Tibial nerve (tissue), 4 donors: ENCODE measurements around the gene C11orf65. TPM values are rescaled to one million over a fixed set of nuclear protein-coding genes. Genes with fewer than 3 reads are reported as not detected.
A peak's percentile ranks its signal among the peaks of the same experiment; 100 is the strongest.
"Not testable (repeated sequence)": the region's sequence is repeated elsewhere in the genome, so short reads cannot be mapped to it uniquely, and the experiment has no call there.

Experiments used
- DNase-seq, 2 donors: peaks; one replicate each; pipeline ENCODE4 v3.0.0-alpha.2; 2019; ENCODE audit warnings: low spot score in 2 of 2
- H3K27ac ChIP-seq, 4 donors: fragments of 200-600 bp; sonication (generic) in 3 of 4; one replicate each; pipeline ENCODE4 v1.5.1; 2017 to 2019; ENCODE audit warnings: mild to moderate bottlenecking in 1 of 4
- H3K27me3 ChIP-seq, 2 donors: fragments of 200-600 bp; sonication (generic) in 1 of 2; one replicate each; pipeline versions ENCODE4 v1.5.1 to v1.6.0; 2017 to 2019
- H3K36me3 ChIP-seq, 3 donors: fragments of 200-600 bp; sonication (generic); one replicate each; pipeline ENCODE4 v1.5.1; 2018 to 2019
- H3K4me1 ChIP-seq, 4 donors: fragments of 200-600 bp; sonication (generic) in 3 of 4; one replicate each; pipeline ENCODE4 v1.5.1; 2017 to 2019
- H3K4me3 ChIP-seq, 4 donors: fragments of 200-600 bp; sonication (generic) in 3 of 4; one replicate each; pipeline ENCODE4 v1.5.1; 2017 to 2019; ENCODE audit warnings: mild to moderate bottlenecking in 1 of 4, moderate library complexity in 1 of 4
- H3K9me3 ChIP-seq, 4 donors: fragments of 200-600 bp; sonication (generic) in 3 of 4; one replicate each; pipeline ENCODE4 v1.5.1; 2017 to 2019
- EP300 ChIP-seq, 2 donors: sonication (generic); formaldehyde crosslinking; IDR thresholded peaks; one replicate each; pipeline ENCODE4 v1.6.1; 2017; ENCODE audit warnings: antibody characterized with exemption in 2 of 2, mild to moderate bottlenecking in 1 of 2
- POLR2A ChIP-seq, 2 donors: fragments of 450-650 bp; IDR thresholded peaks; one replicate each; pipeline ENCODE4 v1.6.1; 2017; ENCODE audit warnings: antibody characterized with exemption in 2 of 2, mild to moderate bottlenecking in 2 of 2, moderate library complexity in 2 of 2
- whole genome bisulfite sequencing, 2 donors: methylation state at CpG; one replicate each; pipeline ENCODE4 v1.1.5; 2018; 5-methylcytosine and 5-hydroxymethylcytosine counted together
- total RNA-seq, 4 donors: library from RNA; depleted of rRNA; stranded (reverse); fragments of >200 nt; gene quantifications; one replicate each; pipeline ENCODE4 v1.1.0, GENCODE V29; 2016
- TF ChIP-seq, protein P1 (sequence below), 5 experiments: fragments of 200-600 bp in 3 of 5; fragments of 450-650 bp in 2 of 5; sonication (generic) in 3 of 5; IDR thresholded peaks; one replicate each; pipeline ENCODE4 v1.5.1; 2016 to 2019; ENCODE audit warnings: antibody characterized with exemption in 5 of 5, mild to moderate bottlenecking in 3 of 5, moderate library complexity in 2 of 5

Gene C11orf65
- total RNA-seq, 4 donors from 2014 or later, result 0.59 to 3.7 (median 0.84) TPM; not detected in 1

GRCh38 chr11:108435066-108435465 lies 32.3 kb downstream of the C11orf65 start:
- no peak for TF ChIP-seq POLR2A (IDR thresholded peaks at IDR 0.05)
- TF ChIP-seq, protein P1, sequence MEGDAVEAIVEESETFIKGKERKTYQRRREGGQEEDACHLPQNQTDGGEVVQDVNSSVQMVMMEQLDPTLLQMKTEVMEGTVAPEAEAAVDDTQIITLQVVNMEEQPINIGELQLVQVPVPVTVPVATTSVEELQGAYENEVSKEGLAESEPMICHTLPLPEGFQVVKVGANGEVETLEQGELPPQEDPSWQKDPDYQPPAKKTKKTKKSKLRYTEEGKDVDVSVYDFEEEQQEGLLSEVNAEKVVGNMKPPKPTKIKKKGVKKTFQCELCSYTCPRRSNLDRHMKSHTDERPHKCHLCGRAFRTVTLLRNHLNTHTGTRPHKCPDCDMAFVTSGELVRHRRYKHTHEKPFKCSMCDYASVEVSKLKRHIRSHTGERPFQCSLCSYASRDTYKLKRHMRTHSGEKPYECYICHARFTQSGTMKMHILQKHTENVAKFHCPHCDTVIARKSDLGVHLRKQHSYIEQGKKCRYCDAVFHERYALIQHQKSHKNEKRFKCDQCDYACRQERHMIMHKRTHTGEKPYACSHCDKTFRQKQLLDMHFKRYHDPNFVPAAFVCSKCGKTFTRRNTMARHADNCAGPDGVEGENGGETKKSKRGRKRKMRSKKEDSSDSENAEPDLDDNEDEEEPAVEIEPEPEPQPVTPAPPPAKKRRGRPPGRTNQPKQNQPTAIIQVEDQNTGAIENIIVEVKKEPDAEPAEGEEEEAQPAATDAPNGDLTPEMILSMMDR (IDR thresholded peaks at IDR 0.05), result no peak
- TF ChIP-seq EP300 (IDR thresholded peaks at IDR 0.05), result no peak
- WGBS, 2 donors, result 81 to 83% methylated on average over 1 of the region's 1 CpG

DNA sequence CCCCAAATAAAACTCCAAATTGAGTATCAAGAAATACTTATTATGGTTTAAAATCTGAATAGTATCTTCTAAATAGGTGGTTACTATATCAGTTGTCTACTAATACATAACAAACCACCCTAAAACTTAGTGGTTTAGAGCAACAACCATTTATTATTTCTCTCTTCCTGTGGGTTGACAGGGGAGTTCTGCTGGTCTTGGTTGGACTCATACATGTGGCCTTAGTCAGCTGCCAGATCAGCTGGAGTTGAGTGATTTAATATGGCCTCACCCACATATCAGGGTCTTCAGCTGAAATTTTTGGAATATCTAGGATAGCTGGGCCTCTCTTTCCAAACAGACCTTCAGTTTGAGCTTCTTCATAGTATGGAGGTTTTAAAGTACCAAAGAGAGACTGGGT lies 34.5 kb downstream of the C11orf65 start:
- H3K4me3 ChIP-seq, result no peak overlapping the region
- peaks cover 0 to 21% (median 4%) of the 10 kb centered on the region in 4 donors for H3K9me3 ChIP-seq
- H3K27me3 ChIP-seq, result no peaks in the 10 kb centered on the region
- H3K4me1 ChIP-seq, result no peaks in the 10 kb centered on the region
- no peak overlapping the region for H3K27ac ChIP-seq
- no peak for DNase-seq
- no peak for TF ChIP-seq POLR2A (IDR thresholded peaks at IDR 0.05)
- TF ChIP-seq, protein P1 (IDR thresholded peaks at IDR 0.05), result no peak
- no peak for TF ChIP-seq EP300 (IDR thresholded peaks at IDR 0.05)
- peaks cover 0 to 4% (median 0%) of the 10 kb centered on the region in 3 donors for H3K36me3 ChIP-seq

More at GRCh38 chr11:108435066-108435465, 32.3 kb downstream of the C11orf65 start:
- Histone ChIP-seq H3K4me3 (no peak overlapping the region), H3K36me3 (no peaks in the 10 kb centered on the region), H3K27ac (no peak overlapping the region), H3K27me3 (no peaks in the 10 kb centered on the region), H3K4me1 (no peaks in the 10 kb centered on the region), H3K9me3 (peaks cover 0 to 30% (median 6%) of the 10 kb centered on the region in 4 donors)
- no peak for DNase-seq

GRCh38 chr11:108431997-108432396 lies 35.3 kb downstream of the C11orf65 start:
- peaks cover 0 to 17% (median 4%) of the 10 kb centered on the region in 4 donors for H3K9me3 ChIP-seq
- no peaks in the 10 kb centered on the region for H3K27me3 ChIP-seq
- no peaks in the 10 kb centered on the region for H3K4me1 ChIP-seq
- no peak overlapping the region for H3K27ac ChIP-seq
- no peak for DNase-seq
- 72 to 78% methylated on average over 1 of the region's 1 CpG for WGBS, 2 donors
- TF ChIP-seq POLR2A (IDR thresholded peaks at IDR 0.05), result no peak
- TF ChIP-seq EP300 (IDR thresholded peaks at IDR 0.05), result no peak
- TF ChIP-seq, protein P1 (IDR thresholded peaks at IDR 0.05), result no peak
- H3K4me3 ChIP-seq, result no peak overlapping the region
- peaks cover 0 to 4% (median 0%) of the 10 kb centered on the region in 3 donors for H3K36me3 ChIP-seq

DNA sequence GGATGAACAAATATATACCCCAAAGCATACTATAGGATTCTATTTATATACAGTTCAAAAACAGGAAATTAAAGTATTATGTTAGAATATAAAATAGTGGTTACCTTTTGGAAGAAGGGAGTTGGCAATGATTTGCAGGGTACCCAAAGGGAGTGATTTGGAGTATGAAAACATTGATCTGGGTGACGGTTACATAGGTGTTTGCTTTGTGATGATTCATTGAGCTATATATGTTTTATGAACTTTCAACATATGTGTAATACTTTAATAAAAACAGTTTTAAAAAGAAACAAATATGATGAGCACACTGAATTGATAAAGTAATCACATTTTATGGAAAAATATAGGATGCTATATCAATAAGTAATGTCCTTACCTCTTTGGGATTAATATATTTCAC lies 36.0 kb downstream of the C11orf65 start:
- 84 to 95% methylated on average over 1 of the region's 1 CpG for WGBS, 2 donors
- TF ChIP-seq, protein P1 (IDR thresholded peaks at IDR 0.05), result no peak
- TF ChIP-seq EP300 (IDR thresholded peaks at IDR 0.05), result no peak
- no peak for TF ChIP-seq POLR2A (IDR thresholded peaks at IDR 0.05)
- Histone ChIP-seq H3K27me3 (no peaks in the 10 kb centered on the region), H3K4me1 (no peaks in the 10 kb centered on the region), H3K4me3 (no peak overlapping the region), H3K36me3 (peaks cover 0 to 4% (median 0%) of the 10 kb centered on the region in 3 donors), H3K9me3 (peaks cover 0 to 18% (median 2%) of the 10 kb centered on the region in 4 donors), H3K27ac (no peak overlapping the region)
- no peak for DNase-seq

- H3K36me3 ChIP-seq, H3K4me3 ChIP-seq, H3K27me3 ChIP-seq, H3K4me1 ChIP-seq, H3K27ac ChIP-seq: not testable (repeated sequence)
- TF ChIP-seq, protein P1 (IDR thresholded peaks at IDR 0.05), result peak in 1 of 5 experiments; percentile 16
- peak in 1 of 2 donors; percentile 5 for DNase-seq
- WGBS, 2 donors, result 82 to 85% methylated on average over 2 of the region's 2 CpGs
- H3K9me3 ChIP-seq, result peaks cover 0 to 14% (median 4%) of the 10 kb centered on the region in 4 donors
Observed at GRCh38 chr11:108417551-108417950, 49.8 kb downstream of the C11orf65 start.
